Lower leg skin (tissue), 4 donors: ENCODE data around the gene HEBP1. TPM values are rescaled to one million over a fixed set of nuclear protein-coding genes. Genes with fewer than 3 reads are reported as not detected.
A peak's percentile ranks its signal among the peaks of the same experiment; 100 is the strongest.

Experiments
- DNase-seq, 2 donors: peaks; one replicate each; pipeline ENCODE4 v3.0.0-alpha.2; 2019; ENCODE audit warnings: low spot score in 2 of 2
- H3K4me3 ChIP-seq: fragments of 200-600 bp; sonication (generic); 2 replicates; pipeline ENCODE4 v1.5.1; 2017; ENCODE audit warnings: mild to moderate bottlenecking, low read depth; ENCODE audit not compliant: poor library complexity, severe bottlenecking
- CTCF ChIP-seq, 3 donors: fragments of 450-650 bp; IDR thresholded peaks; one replicate each; pipeline ENCODE4 v1.5.1; 2016; ENCODE audit warnings: antibody characterized with exemption in 3 of 3, mild to moderate bottlenecking in 3 of 3, moderate library complexity in 2 of 3
- POLR2A ChIP-seq, 2 donors: fragments of 450-650 bp; IDR thresholded peaks; one replicate each; pipeline ENCODE4 v1.6.1; 2016 to 2017; ENCODE audit warnings: antibody characterized with exemption in 2 of 2, mild to moderate bottlenecking in 1 of 2, moderate library complexity in 1 of 2
- WGBS, 2 donors: methylation state at CpG; one replicate each; pipeline ENCODE4 v1.1.5; 2018; 5-methylcytosine and 5-hydroxymethylcytosine counted together
- intact Hi-C: fragments of 100-400 bp; cut with DNase I; formaldehyde crosslinking; loops from one replicate; pipeline ENCODE4 v1.15.0; 2023; ENCODE audit warnings: low total_unique reads
- total RNA-seq, 4 donors: library from RNA; depleted of rRNA; stranded (reverse); fragments of >200 nt; gene quantifications; one replicate each; pipeline ENCODE4 v1.1.0, GENCODE V29; 2016

HEBP1 gene
- total RNA-seq, 4 donors from 2014 or later, result 34.1 to 41.5 (median 37.5) TPM

GRCh38 chr12:12946686-12947355 is 53.2 kb downstream of the HEBP1 start:
- 80 to 82% methylated on average over 7 of the region's 7 CpGs for WGBS, 2 donors
- intact Hi-C loops, result no loop called here
- H3K4me3 ChIP-seq, result no peak overlapping the region
- no peak for DNase-seq
- TF ChIP-seq CTCF (IDR thresholded peaks at IDR 0.05), result no peak

GRCh38 chr12:12945591-12945990 is 54.5 kb downstream of the HEBP1 start:
- no peak for TF ChIP-seq CTCF (IDR thresholded peaks at IDR 0.05)
- no peak overlapping the region for H3K4me3 ChIP-seq
- no peak for DNase-seq
- intact Hi-C loops, result no loop called here

- DNase-seq, result peak in 1 of 2 donors; percentile 27
- intact Hi-C loops, result no loop called here
- no peak for TF ChIP-seq CTCF (IDR thresholded peaks at IDR 0.05)
- TF ChIP-seq POLR2A (IDR thresholded peaks at IDR 0.05), result no peak
- WGBS, 2 donors, result 84 to 88% methylated on average over 8 of the region's 8 CpGs
- H3K4me3 ChIP-seq, result no peak overlapping the region
These were observed 56.3 kb downstream of the HEBP1 start for GRCh38 chr12:12943586-12944260.

GRCh38 chr12:12941450-12942350 is 58.4 kb downstream of the HEBP1 start:
- intact Hi-C loops, result no loop called here
- 85 to 86% methylated on average over 10 of the region's 10 CpGs for WGBS, 2 donors
- no peak overlapping the region for H3K4me3 ChIP-seq
- no peak for TF ChIP-seq CTCF (IDR thresholded peaks at IDR 0.05)
- no peak for TF ChIP-seq POLR2A (IDR thresholded peaks at IDR 0.05)
- no peak for DNase-seq

GRCh38 chr12:12939888-12940287 is 60.2 kb downstream of the HEBP1 start:
- no peak for DNase-seq
- intact Hi-C loops, result no loop called here
- H3K4me3 ChIP-seq, result no peak overlapping the region
- TF ChIP-seq CTCF (IDR thresholded peaks at IDR 0.05) (no peak), POLR2A (IDR thresholded peaks at IDR 0.05) (no peak)
- WGBS, 2 donors, result 75 to 79% methylated on average over 1 of the region's 1 CpG
